CD14-positive monocyte (primary cell): Measurements from ENCODE around the gene THRAP3. TPM values are rescaled to one million over a fixed set of nuclear protein-coding genes. Genes with fewer than 3 reads are reported as not detected.
A peak's percentile ranks its signal among the peaks of the same experiment; 100 is the strongest.

ENCODE experiments used
- DNase-seq, 3 donors: peaks; one replicate each; pipeline ENCODE4 v3.0.0-alpha.2; 2011 to 2022
- H2AFZ ChIP-seq: 2 replicates; pipeline ENCODE4 v1.6.0; 2012; ENCODE audit warnings: mild to moderate bottlenecking, low read depth, low read length, inconsistent platforms; ENCODE audit not compliant: insufficient read depth, poor library complexity, severe bottlenecking
- H3K27ac ChIP-seq, 2 donors: 1 replicate in 1 of 2; 2 replicates in 1 of 2; pipeline ENCODE4 v1.5.1; 2012 to 2013; ENCODE audit warnings: low read length in 2 of 2, control low read depth in 1 of 2, inconsistent platforms in 1 of 2, low read depth in 1 of 2, mild to moderate bottlenecking in 1 of 2
- H3K27me3 ChIP-seq, 2 donors: one replicate each; pipeline versions ENCODE4 v1.6.0 to v1.6.1; 2011 to 2013; ENCODE audit warnings: low read length in 2 of 2; ENCODE audit not compliant: control insufficient read depth in 2 of 2, insufficient read depth in 2 of 2
- H3K36me3 ChIP-seq, 2 donors: replicated peaks in 1 of 2; 1 replicate in 1 of 2; 2 replicates in 1 of 2; pipeline versions ENCODE4 v1.5.1 to v1.6.1; 2012 to 2013; ENCODE audit warnings: low read length in 2 of 2, control low read depth in 1 of 2, inconsistent platforms in 1 of 2, mild to moderate bottlenecking in 1 of 2; ENCODE audit not compliant: insufficient read depth in 2 of 2, control insufficient read depth in 1 of 2
- H3K4me1 ChIP-seq, 2 donors: 1 replicate in 1 of 2; 2 replicates in 1 of 2; pipeline versions ENCODE4 v1.5.1 to v1.6.1; 2012 to 2013; ENCODE audit warnings: low read length in 2 of 2, control low read depth in 1 of 2, inconsistent platforms in 1 of 2, mild to moderate bottlenecking in 1 of 2, moderate library complexity in 1 of 2; ENCODE audit not compliant: insufficient read depth in 2 of 2, control insufficient read depth in 1 of 2
- H3K4me2 ChIP-seq: replicated peaks from 2 replicates; pipeline ENCODE3; 2012; ENCODE audit warnings: low read length, moderate library complexity, mild to moderate bottlenecking; ENCODE audit not compliant: poor library complexity, severe bottlenecking; ENCODE audit errors: extremely low read depth
- H3K4me3 ChIP-seq, 3 experiments: fragments of 200-600 bp in 1 of 3; sonication (generic) in 1 of 3; replicated peaks in 1 of 3; 1 replicate in 2 of 3; 2 replicates in 1 of 3; pipeline ENCODE4 v1.5.1; 2011 to 2013; ENCODE audit warnings: low read length in 3 of 3, mild to moderate bottlenecking in 3 of 3, control low read depth in 2 of 3, low read depth in 2 of 3, inconsistent platforms in 1 of 3, moderate library complexity in 1 of 3
- H3K79me2 ChIP-seq: 2 replicates; pipeline ENCODE4 v1.6.0; 2012; ENCODE audit warnings: mild to moderate bottlenecking, control low read depth, inconsistent platforms, low read length, moderate library complexity; ENCODE audit not compliant: insufficient read depth
- H3K9ac ChIP-seq: 2 replicates; pipeline ENCODE4 v1.6.0; 2017; ENCODE audit warnings: low read length, mild to moderate bottlenecking; ENCODE audit not compliant: insufficient read depth, poor library complexity, severe bottlenecking
- H3K9me3 ChIP-seq, 2 donors: replicated peaks in 1 of 2; 1 replicate in 1 of 2; 2 replicates in 1 of 2; pipeline versions ENCODE4 v1.5.1 to v1.6.1; 2012 to 2013; ENCODE audit warnings: low read length in 2 of 2, control low read depth in 1 of 2; ENCODE audit not compliant: control insufficient read depth in 1 of 2, insufficient read depth in 1 of 2
- H4K20me1 ChIP-seq: 2 replicates; pipeline ENCODE4 v1.6.0; 2012; ENCODE audit warnings: mild to moderate bottlenecking, low read length, control low read depth, moderate library complexity; ENCODE audit not compliant: insufficient read depth
- H3K27ac Mint-ChIP-seq, 7 donors: one replicate each; pipeline ENCODE4 v1.8.0; 2020; ENCODE audit warnings: mild to moderate bottlenecking in 7 of 7, mixed read lengths in 7 of 7, moderate library complexity in 6 of 7, inconsistent platforms in 2 of 7
- H3K27me3 Mint-ChIP-seq, 3 donors: one replicate each; pipeline ENCODE4 v1.8.0; 2021 to 2022; ENCODE audit warnings: low read depth in 3 of 3, mild to moderate bottlenecking in 3 of 3, mixed read lengths in 3 of 3, moderate library complexity in 3 of 3, inconsistent platforms in 1 of 3
- H3K36me3 Mint-ChIP-seq, 2 donors: one replicate each; pipeline ENCODE4 v1.8.0; 2020; ENCODE audit warnings: mixed read lengths in 2 of 2, inconsistent platforms in 1 of 2, mild to moderate bottlenecking in 1 of 2
- H3K4me1 Mint-ChIP-seq: one replicate; pipeline ENCODE4 v1.8.0; 2020; ENCODE audit warnings: mild to moderate bottlenecking, mixed read lengths
- H3K4me3 Mint-ChIP-seq, 2 donors: one replicate each; pipeline ENCODE4 v1.8.0; 2020; ENCODE audit warnings: mild to moderate bottlenecking in 2 of 2, mixed read lengths in 2 of 2, moderate library complexity in 1 of 2
- H3K9me3 Mint-ChIP-seq, 7 donors: one replicate each; pipeline ENCODE4 v1.8.0; 2020 to 2022; ENCODE audit warnings: mixed read lengths in 7 of 7, mild to moderate bottlenecking in 6 of 7, moderate library complexity in 6 of 7, inconsistent platforms in 2 of 7
- CTCF ChIP-seq: fragments of 200-600 bp; IDR thresholded peaks from one replicate; pipeline ENCODE4 v1.8.0; 2022; ENCODE audit warnings: antibody characterized with exemption, mild to moderate bottlenecking
- WGBS: methylation state at CpG from one replicate; pipeline ENCODE4 v1.1.5; 2013; ENCODE audit warnings: missing lambda C conversion rate; ENCODE audit not compliant: insufficient coverage; 5-methylcytosine and 5-hydroxymethylcytosine counted together
- intact Hi-C, 2 donors: fragments of 100-400 bp; cut with micrococcal nuclease; formaldehyde crosslinking; loops; one replicate each; pipeline versions ENCODE4 v1.15.0 to v1.15.1; 2023
- polyA plus RNA-seq, 3 donors: library from polyadenylated mRNA; depleted of rRNA in 1 of 3; unstranded in 2 of 3; stranded (reverse) in 1 of 3; fragments of 300-500 nt in 2 of 3; fragments of >200 nt in 1 of 3; fragmentation: Illumina TruSeq in 2 of 3; gene quantifications; 1 replicate in 2 of 3; 2 replicates in 1 of 3; pipeline ENCODE4 v1.2.3, GENCODE V29; 2012 to 2021

THRAP3 gene
- polyA plus RNA-seq, 3 donors: 30.1 to 63.4 (median 35.7) TPM

GRCh38 chr1:36304970-36305914, 81.0 kb downstream of the THRAP3 start:
- Mint-ChIP-seq H3K27ac (peak overlapping the region; percentile 9 to 74 (median 68)), H3K4me3 (peak overlapping the region in 1 of 2 donors; percentile 31), H3K36me3 (peaks cover 44 to 47% of the 10 kb centered on the region in 2 donors), H3K27me3 (peaks cover 2 to 7% (median 5%) of the 10 kb centered on the region in 3 donors), H3K4me1 (peaks cover 44% of the 10 kb centered on the region), H3K9me3 (peaks cover 0 to 2% (median 0%) of the 10 kb centered on the region in 7 donors)
- Histone ChIP-seq H4K20me1 (peaks cover 56% of the 10 kb centered on the region), H3K27ac (no peak overlapping the region), H3K27me3 (peaks cover 0 to 4% of the 10 kb centered on the region in 2 donors), H3K79me2 (no peaks in the 10 kb centered on the region), H3K4me3 (no peak overlapping the region), H3K4me1 (peaks cover 26 to 41% of the 10 kb centered on the region in 2 donors), H3K4me2 (no peak overlapping the region), H3K9ac (no peak overlapping the region), H3K36me3 (peaks cover 38 to 39% of the 10 kb centered on the region in 2 donors), H3K9me3 (no peaks in the 10 kb centered on the region), H2AFZ (no peak overlapping the region)
- intact Hi-C loops: loop anchor here in 1 of 2 donors (10.0 kb wide), 1 partner anchor 1170 kb away; the partner anchor contains the start of gene ZC3H12A
- TF ChIP-seq CTCF: no peak
- WGBS: 97% methylated on average over 3 of the region's 10 CpGs
- DNase-seq: no peak

- H3K9ac ChIP-seq: peak overlapping the region; percentile 76
- Mint-ChIP-seq H3K36me3 (peaks cover 38 to 41% of the 10 kb centered on the region in 2 donors), H3K27me3 (peaks cover 3 to 7% (median 5%) of the 10 kb centered on the region in 3 donors), H3K4me3 (peak overlapping the region; percentile 92 to 93), H3K27ac (peak overlapping the region in 4 of 7 donors; percentile 13 to 71 (median 46)), H3K4me1 (peaks cover 38% of the 10 kb centered on the region), H3K9me3 (peaks cover 0 to 2% (median 0%) of the 10 kb centered on the region in 7 donors)
- no peaks in the 10 kb centered on the region for H3K9me3 ChIP-seq
- H4K20me1 ChIP-seq: peaks cover 49% of the 10 kb centered on the region
- intact Hi-C loops: loop anchor here in 1 of 2 donors (10.0 kb wide), 1 partner anchor 1169 kb away; the partner anchor contains the start of gene ZC3H12A
- H3K27me3 ChIP-seq: peaks cover 0 to 4% of the 10 kb centered on the region in 2 donors
- H3K36me3 ChIP-seq: peaks cover 32 to 33% of the 10 kb centered on the region in 2 donors
- peak overlapping the region; percentile 97 for H2AFZ ChIP-seq
- 100% methylated on average over 2 of the region's 7 CpGs for WGBS
- H3K4me1 ChIP-seq: peaks cover 26 to 35% of the 10 kb centered on the region in 2 donors
- H3K27ac ChIP-seq: no peak overlapping the region
- no peaks in the 10 kb centered on the region for H3K79me2 ChIP-seq
- H3K4me2 ChIP-seq: peak overlapping the region; percentile 87
- no peak for DNase-seq
- TF ChIP-seq CTCF: no peak
- H3K4me3 ChIP-seq: peak overlapping the region in 1 of 3 experiments; percentile 84
These were observed 81.6 kb downstream of the THRAP3 start for GRCh38 chr1:36305915-36306209.
